Measurements from ENCODE around the gene PRKAB2.
"Not testable (repeated sequence)": the region's sequence is repeated elsewhere in the genome, so short reads cannot be mapped to it uniquely, and the experiment has no call there.

PRKAB2 gene

GRCh38 chr1:147167365-147167764, 4.9 kb downstream of the PRKAB2 start:
- in situ Hi-C loops (cut with MboI; ENCODE audit: low sequenced_read_pairs, unreplicated experiment): no loop called here
- no peak for DNase-seq (ENCODE audit: low spot score)
- no peak for TF ChIP-seq CTCF (IDR thresholded peaks at IDR 0.05; ENCODE audit: borderline replicate concordance, control extremely low read depth, extremely low read depth, insufficient read depth, missing control alignments)

GRCh38 chr1:147163019-147163418, 9.3 kb downstream of the PRKAB2 start:
- in situ Hi-C loops (cut with MboI; ENCODE audit: low sequenced_read_pairs, unreplicated experiment): no loop called here
- TF ChIP-seq CTCF (IDR thresholded peaks at IDR 0.05; ENCODE audit: borderline replicate concordance, control extremely low read depth, extremely low read depth, insufficient read depth, missing control alignments): no peak

GRCh38 chr1:147162093-147162492, 10.2 kb downstream of the PRKAB2 start:
- no peak for TF ChIP-seq CTCF (IDR thresholded peaks at IDR 0.05; ENCODE audit: borderline replicate concordance, control extremely low read depth, extremely low read depth, insufficient read depth, missing control alignments)
- no peak for DNase-seq (ENCODE audit: low spot score)
- in situ Hi-C loops (cut with MboI; ENCODE audit: low sequenced_read_pairs, unreplicated experiment): no loop called here

More at GRCh38 chr1:147163019-147163418, 9.3 kb downstream of the PRKAB2 start:
- no peak for DNase-seq (ENCODE audit: low spot score)

GRCh38 chr1:147157116-147157515, 15.2 kb downstream of the PRKAB2 start:
- in situ Hi-C loops (cut with MboI; ENCODE audit: low sequenced_read_pairs, unreplicated experiment); DNase-seq (ENCODE audit: low spot score): not testable (repeated sequence)

- no peak for TF ChIP-seq CTCF (IDR thresholded peaks at IDR 0.05; ENCODE audit: borderline replicate concordance, control extremely low read depth, extremely low read depth, insufficient read depth, missing control alignments)
- in situ Hi-C loops (cut with MboI; ENCODE audit: low sequenced_read_pairs, unreplicated experiment): no loop called here
- DNase-seq (ENCODE audit: low spot score): no peak
Measured at GRCh38 chr1:147156642-147157041, 15.6 kb downstream of the PRKAB2 start.

GRCh38 chr1:147152772-147153171, 19.5 kb downstream of the PRKAB2 start:
- no peak for TF ChIP-seq CTCF (IDR thresholded peaks at IDR 0.05; ENCODE audit: borderline replicate concordance, control extremely low read depth, extremely low read depth, insufficient read depth, missing control alignments)
- in situ Hi-C loops (cut with MboI; ENCODE audit: low sequenced_read_pairs, unreplicated experiment): no loop called here
- no peak for DNase-seq (ENCODE audit: low spot score)

- TF ChIP-seq CTCF (IDR thresholded peaks at IDR 0.05; ENCODE audit: borderline replicate concordance, control extremely low read depth, extremely low read depth, insufficient read depth, missing control alignments): no peak
- in situ Hi-C loops (cut with MboI; ENCODE audit: low sequenced_read_pairs, unreplicated experiment): no loop called here
- no peak for DNase-seq (ENCODE audit: low spot score)
Measured at GRCh38 chr1:147151244-147151643, 21.0 kb downstream of the PRKAB2 start.
